Measurements from ENCODE around the gene ONECUT3.
"Not testable (repeated sequence)": the region's sequence is repeated elsewhere in the genome, so short reads cannot be mapped to it uniquely, and the experiment has no call there.

ONECUT3 gene

DNA sequence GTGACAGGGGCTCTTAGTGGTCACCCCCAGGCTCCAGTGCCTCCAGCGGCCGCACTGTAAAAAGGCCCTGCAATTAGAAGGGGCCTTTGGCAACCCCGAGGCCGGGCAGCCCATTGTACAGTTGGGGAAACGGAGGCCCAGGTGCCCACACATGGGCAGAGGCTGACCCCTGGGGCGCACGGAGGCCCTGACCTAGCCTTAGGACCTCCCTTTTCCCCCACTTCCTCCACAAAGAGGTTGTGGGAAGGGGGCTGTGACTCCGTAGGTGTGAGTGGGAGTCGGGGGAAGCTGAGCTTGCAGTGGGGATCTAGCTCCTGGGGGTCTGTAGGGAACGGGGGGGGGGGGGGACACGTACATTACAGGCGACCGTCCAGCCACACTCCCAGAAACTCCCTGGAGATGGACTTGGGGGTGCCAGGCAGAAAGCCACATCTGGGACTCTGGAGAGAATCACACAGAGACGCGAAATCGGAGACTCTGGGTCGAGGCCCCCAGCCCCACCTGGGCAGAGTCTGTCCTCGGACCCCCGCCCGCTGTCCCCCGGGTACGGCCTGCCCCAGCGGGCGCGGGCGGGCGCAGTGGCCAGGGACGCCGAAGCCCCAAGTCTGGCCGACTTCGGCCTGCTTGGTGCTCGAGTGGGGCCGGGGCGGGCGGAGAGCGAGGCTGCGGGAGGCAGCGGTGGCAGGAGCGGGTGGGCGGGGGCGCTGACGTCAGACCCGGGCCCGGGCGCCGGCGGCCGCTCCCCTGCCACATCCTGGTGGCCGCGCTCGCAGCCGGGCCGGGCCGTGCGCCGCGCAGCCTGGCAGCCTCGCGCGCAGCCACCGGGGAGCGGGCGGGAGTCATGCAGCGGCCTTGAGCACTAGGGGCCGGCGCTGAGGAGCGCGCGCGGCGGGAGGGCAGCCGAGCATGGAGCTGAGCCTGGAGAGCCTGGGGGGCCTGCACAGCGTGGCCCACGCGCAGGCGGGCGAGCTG, at the start of gene ONECUT3:
Gene ONECUT3 (plus strand): TSS at position 750 of the 972 bp plus-strand sequence. CDS start 157 bp downstream, at position 907.
- DNase-seq: no peak

GRCh38 chr19:1704339-1704738, 49.0 kb upstream of the ONECUT3 start:
- no peak for DNase-seq

DNA sequence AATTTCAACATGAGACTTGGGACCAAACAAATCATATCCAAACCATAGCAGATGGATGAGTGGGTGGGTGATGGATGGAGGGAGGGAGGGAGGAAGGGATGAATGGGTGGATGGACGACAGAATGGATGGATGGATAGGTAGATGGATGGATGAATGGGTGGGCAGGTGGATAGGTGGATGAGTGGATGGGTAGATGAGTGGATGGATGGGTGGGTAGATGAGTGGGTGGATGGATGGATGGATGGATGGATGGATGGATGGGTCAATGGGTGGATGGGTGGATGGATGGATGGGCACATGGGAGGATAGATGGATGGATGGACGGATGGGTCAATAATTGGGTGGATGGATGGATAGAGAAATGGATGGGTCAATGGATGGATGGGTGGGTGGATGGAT, 47.9 kb upstream of the ONECUT3 start:
- no peak for DNase-seq

- DNase-seq: not testable (repeated sequence)
Measured at GRCh38 chr19:1706646-1707045, 46.7 kb upstream of the ONECUT3 start.

DNA sequence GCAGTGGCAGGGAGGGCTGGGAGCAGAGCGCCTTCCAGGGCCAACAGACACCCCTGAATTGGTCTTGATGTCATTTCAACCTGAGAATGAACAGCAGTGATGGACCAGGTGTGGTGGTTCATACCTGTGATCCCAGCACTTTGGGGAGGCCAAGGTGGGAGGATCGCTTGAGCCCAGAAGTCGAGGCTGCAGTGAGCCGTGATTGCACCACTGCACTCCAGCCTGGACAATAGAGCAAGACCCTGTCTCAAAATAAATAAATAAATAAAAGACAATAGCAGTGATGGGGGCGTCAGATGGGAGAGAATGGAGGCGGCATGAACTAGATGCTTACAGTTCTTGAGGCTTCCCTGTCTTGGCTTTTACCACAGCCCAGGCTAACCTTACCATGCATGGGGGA, 46.1 kb upstream of the ONECUT3 start:
- no peak for DNase-seq

DNA sequence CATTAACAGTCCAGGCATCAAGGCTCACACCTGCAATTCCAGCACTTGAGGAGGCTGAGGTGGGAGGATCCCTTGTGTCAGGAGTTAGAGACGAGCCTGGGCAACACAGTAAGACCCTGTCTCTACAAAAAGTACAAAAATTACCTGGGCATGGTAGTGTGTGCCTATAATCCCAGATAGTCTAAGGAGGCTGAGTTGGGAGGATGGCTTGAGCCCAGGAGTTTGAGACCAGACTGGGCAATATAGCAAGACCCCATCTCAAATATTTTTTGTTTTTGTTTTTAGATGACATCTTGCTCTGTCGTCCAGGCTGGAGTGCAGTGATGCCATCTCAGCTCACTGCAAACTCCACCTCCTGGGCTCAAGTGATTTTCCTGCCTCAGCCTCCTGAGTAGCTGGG, 40.1 kb upstream of the ONECUT3 start:
- DNase-seq: no peak

GRCh38 chr19:1715540-1715939, 37.8 kb upstream of the ONECUT3 start:
- no peak for DNase-seq

GRCh38 chr19:1717200-1717969, 35.9 kb upstream of the ONECUT3 start:
- no peak for DNase-seq

DNA sequence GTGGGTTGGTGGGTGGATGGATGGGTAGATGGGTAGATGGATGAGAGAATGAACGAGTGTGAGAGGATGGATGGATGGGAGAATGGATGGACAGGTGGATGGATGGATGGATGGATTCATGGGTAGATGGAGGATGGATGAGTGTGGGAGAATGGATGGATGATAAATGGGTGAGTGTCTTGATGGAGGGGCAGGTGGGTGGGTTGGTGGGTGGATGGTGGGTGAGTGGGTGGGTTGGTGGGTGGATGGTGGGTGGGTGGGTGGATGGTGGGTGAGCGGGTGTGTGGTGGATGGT, 35.4 kb upstream of the ONECUT3 start:
- DNase-seq: no peak

DNA sequence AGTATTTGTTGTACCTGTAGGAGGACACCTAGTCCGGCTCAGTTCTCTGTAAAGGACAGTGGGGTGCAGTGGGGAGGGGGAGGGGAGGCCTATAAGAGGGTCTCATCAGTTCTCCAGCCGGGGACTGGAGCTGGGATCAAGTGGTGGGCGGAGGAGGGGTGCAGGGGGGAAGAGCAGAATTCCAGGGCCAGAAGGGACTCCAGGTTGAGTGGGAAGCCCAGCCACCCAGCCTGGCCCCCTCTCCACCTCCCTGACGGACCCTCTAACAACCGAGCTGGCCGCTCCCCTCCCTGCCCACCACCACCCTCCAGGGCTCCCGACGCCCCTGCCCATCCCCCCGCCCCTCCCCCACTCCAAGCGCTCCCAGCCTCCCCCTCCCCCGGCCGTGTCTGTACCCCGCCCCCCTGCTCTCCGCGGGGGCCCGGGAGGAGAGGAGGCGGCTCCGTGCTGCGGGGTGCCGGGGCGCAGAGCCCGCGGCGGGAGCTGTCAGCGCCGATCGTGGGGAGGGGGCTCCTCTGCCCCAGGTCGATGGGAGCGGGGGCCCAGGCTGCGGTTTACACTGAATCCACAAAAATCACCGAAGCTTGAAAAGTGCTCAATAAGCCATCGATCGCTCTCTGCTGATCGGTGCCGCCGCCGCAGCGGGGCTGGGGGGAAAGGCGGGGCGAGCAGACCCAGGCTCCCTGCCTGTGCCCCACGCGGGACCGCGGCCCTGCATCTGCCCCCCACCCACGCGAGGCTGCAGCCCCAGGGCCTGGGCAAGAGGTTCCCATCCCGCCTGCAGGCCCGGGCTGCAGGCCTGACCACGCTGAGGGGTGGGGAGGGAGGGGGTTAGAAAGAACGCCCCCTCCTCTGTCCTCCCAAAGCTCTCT, 34.6 kb upstream of the ONECUT3 start:
- DNase-seq: no peak

DNA sequence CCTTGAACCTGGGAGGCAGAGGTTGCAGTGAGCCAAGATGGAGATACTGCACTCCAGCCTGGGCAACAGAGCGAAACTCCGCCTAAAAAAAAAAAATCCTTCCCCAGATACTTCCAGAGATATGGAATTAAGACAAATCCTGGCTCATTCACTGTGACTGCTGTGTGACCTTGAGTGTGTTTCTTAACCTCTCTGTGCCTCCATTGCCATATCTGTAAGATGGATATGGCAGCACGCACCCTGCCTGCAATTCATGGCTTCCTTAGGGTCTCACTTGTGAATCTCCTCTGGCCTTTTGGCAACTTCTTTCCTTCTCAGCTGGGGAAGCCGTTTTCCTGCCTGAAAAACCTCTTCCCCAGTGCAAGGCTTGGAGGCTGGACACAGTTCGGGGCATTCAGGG, 33.8 kb upstream of the ONECUT3 start:
- DNase-seq: no peak

- DNase-seq: no peak
Measured at GRCh38 chr19:1720237-1720636, 33.1 kb upstream of the ONECUT3 start.

GRCh38 chr19:1725100-1726064, 27.9 kb upstream of the ONECUT3 start:
- DNase-seq: peak; percentile 69

GRCh38 chr19:1728816-1729567, 24.3 kb upstream of the ONECUT3 start:
- no peak for DNase-seq

GRCh38 chr19:1729568-1729925, 23.8 kb upstream of the ONECUT3 start:
- DNase-seq: no peak

- no peak for DNase-seq
Measured at GRCh38 chr19:1730157-1730556, 23.1 kb upstream of the ONECUT3 start.

GRCh38 chr19:1734321-1734966, 18.9 kb upstream of the ONECUT3 start:
- DNase-seq: no peak

DNA sequence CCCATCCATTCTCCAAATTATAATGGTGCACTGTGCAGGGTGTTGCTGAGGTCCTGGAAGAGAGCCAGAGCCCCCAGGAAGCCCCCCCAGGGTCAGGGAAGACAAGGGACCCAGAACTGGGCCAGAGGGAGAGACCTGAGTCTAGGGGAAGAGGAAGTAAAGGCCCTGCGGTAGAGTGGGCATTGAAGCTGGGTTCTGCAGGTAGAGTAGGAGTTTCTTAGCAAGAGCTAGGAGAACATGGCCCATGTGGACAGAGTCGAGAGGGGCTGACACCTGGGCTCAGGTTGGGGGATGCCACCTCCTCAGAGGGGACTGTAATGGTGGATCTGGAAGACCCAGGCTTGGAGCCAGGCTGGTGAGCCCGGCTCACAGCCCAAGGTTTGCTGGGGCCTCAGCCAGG, 17.0 kb upstream of the ONECUT3 start:
- DNase-seq: no peak

GRCh38 chr19:1736927-1737326, 16.4 kb upstream of the ONECUT3 start:
- DNase-seq: no peak

DNA sequence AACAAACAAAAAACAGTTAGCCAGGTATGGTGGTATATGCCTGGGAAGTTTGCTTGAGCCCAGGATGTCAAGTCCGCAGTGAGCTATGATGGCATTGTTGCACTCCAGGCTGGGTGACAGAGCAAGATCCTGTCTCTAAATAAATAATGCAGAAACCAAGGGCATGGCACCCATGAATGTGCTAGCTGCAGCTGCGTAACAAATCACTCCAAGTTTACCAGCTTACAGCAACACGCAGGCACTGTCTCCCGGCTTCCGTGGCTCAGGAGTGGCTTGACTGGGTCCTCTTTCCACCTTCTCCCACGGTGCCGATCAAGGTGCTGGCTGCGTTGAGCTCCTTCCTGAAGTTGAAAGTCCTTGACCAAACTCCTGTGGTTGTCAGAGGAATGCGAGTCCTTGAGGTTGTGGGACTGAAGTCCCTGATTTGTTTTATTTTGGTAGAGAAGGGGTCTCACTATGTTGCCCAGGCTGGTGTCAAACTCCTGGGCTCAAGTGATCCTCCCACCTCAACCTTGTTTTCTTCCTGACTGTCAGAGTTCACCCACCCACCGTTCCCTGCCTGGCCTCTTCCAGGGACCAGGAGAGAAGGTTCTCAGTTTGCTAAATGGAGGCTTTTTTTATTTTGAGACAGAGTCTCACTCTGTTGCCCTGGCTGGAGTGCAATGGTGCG, 13.2 kb upstream of the ONECUT3 start:
- DNase-seq: no peak
